HG03354 (cell line): ENCODE results near the gene LMTK2.

ENCODE experiments used
- ATAC-seq: cut with Tn5 transposase; IDR thresholded peaks from one replicate; pipeline ENCODE4 v1.9.1; 2021; ENCODE audit warnings: mild to moderate bottlenecking; ENCODE audit not compliant: unreplicated experiment, poor library complexity, severe bottlenecking

Gene LMTK2

GRCh38 chr7:98134420-98135228 lies 28.0 kb downstream of the LMTK2 start:
- ATAC-seq, result no peak

GRCh38 chr7:98135984-98136383 lies 29.3 kb downstream of the LMTK2 start:
- ATAC-seq, result no peak

DNA sequence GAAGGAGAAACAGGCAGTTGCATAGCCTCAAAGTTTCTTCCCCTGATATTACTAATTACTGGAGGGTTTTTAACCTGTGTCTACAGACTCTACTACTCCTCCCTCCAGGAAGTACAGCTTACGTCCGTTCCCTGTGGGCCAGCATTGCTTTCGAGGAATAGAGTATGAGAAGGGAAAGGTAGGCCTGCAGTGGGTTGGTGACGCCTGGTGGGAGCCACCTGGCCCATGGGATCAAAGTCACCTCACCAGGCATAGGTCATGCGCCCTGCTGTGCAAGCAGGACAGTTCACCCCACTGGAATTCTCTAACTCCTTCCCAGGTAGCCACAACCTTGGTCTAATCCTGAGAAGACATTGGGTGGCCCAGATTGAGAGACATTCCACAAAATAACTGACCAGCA lies 29.8 kb downstream of the LMTK2 start:
- no peak for ATAC-seq

DNA sequence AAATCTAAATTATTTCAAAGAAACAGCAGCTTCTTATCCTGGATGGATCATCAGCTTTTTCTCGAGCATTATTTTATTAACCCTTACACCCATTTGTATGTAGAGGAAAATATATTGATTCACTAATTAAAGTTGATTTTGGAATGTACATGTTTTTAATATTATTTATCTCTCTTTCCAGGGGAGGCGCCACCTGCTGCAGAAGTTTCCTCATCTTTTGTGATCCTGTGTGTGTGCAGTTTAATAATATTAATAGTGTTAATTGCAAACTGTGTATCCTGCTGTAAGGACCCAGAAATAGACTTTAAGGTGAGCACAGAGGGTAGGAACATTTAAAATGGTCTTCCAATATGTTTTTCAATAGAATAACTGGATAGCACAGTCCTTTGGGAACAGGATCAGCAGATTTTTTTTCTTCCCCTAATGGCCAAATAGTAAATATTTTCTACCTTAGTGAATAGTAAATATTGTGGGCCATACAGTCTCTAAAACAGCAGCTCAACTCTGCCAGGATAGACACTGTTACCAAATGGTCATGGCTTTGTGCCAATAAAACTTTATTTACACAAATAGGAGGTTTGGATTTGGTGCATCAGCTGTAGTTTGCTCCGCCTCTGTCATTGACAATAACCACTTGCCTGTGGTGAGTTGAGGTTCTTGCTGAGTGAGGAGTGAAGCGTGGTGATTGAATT lies 30.6 kb downstream of the LMTK2 start:
- ATAC-seq, result no peak

DNA sequence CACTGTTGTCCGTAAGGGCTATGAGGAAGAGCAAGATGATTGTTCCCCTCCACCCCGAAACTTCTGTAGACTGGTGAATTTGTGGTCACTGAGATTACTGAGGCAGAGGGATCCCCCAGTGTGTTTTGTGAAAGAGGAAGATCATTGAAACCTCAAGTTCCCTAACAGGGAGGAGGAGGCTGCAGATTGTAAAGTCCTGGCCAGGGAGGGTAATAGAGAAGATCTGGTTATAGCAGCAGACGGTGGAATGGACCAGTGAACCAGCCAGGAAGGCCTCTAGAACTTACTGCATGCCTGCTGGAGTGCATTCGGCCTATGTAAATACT lies 31.1 kb downstream of the LMTK2 start:
- ATAC-seq, result peak; percentile 76

GRCh38 chr7:98138672-98139071 lies 32.0 kb downstream of the LMTK2 start:
- no peak for ATAC-seq

- ATAC-seq, result no peak
Observed at GRCh38 chr7:98142658-98143057, 36.0 kb downstream of the LMTK2 start.

DNA sequence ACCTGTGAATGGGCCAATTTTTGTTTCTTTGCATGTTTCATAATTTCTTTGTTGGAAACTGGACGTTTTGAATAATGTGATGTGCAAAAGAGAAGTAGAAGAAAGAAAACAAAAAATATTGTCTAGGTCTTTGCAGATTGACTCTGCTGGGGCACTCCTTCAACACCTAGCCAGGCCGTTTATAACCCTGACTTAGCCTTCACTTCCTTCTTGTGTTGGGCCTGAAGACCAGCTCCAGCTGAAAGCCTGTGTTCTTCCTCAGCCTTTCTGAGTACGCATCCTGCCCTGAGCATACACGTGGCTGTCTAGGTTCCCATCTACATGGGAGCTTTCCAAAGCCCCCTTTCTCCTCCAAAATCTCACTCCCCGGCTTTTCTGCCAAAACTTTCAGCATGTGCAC lies 41.9 kb downstream of the LMTK2 start:
- ATAC-seq, result no peak

DNA sequence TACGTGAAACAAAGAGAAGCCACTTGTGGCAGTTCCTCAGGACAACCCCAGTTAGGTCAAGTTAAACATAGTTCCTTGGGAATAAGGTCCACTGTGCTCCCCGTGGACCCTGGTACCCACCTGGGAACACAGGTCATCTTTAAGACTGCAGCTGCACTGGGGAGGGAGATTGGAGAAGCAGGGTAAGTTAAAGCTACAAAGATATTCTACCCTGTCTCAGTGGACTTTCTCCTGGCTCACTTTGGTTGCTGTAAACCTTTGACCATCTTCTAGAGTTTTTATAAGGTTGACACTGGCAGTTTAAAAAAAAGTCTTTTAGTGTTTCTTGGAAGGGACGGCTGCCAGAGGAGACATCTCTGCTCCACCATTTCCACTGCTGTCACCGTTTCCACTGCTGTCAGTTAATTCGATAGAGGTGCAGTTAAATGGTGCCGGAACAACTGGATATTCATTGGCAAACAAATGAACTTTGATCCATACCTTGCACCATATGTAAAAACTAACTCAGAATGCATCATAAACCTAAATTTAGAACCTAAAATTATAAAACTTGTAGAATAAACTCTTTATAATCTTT lies 42.5 kb downstream of the LMTK2 start:
- ATAC-seq, result no peak

DNA sequence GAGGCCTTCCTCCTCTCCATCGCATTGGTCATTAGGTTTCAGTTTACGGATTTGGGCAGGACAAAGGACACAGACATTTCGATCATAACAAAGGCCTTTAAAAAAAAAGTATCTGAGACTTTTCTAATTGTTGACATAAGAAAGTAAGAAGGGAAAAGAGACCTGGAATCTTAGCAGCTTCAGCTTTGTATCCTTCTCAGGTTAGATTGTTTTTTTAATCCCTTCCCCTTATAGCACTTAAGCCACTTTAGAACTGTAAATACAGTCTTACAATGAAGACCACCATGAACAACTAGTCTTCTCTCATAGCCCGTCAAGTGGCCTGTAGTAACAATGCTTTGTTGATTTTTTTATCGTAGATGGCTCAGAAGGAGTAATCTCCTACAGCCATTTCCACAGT lies 45.2 kb downstream of the LMTK2 start:
- ATAC-seq, result no peak

- ATAC-seq, result no peak
Observed at GRCh38 chr7:98156700-98157099, 50.0 kb downstream of the LMTK2 start.

GRCh38 chr7:98157761-98158160 lies 51.1 kb downstream of the LMTK2 start:
- ATAC-seq, result no peak

DNA sequence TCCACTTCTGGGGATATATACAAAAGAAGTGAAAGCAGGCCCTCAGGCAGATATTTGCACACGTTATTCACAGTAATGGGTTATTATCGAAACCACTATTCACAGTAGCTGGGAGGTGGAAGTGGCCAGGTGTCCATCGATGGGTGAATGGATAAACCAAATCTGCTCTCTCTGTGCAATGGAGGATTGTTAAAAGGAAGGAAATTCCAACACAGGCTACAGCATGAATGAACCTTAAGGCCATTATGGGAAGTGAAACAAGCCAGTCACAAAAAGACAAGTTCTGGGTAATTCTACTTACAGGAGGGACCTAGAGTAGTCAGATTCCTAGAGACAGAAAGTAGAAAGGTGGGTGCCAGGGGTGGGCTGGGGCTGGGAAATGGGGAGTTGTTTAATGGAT lies 56.1 kb downstream of the LMTK2 start:
- no peak for ATAC-seq

DNA sequence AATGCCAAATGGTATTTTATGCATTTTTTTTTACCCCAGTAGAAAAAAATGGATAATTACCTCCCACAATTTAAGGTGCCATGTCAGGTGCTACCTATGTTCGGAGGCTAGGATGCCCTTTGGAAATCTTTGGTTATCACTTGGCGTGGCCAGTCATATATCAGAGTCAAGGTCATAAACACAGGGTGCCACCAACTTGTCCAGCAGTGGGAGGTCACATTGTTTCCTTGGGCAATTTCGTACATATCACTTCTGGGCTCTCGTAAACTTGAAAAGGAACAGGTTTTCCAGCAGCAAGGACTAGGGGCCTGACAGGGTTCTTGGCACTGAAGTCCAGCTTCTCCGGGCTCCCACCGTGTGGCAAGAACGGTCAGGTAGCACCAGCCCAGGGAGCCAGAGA lies 56.6 kb downstream of the LMTK2 start:
- ATAC-seq, result no peak

- no peak for ATAC-seq
Observed at GRCh38 chr7:98163704-98164494, 57.2 kb downstream of the LMTK2 start.

- peak; percentile 65 for ATAC-seq
Observed at GRCh38 chr7:98165827-98166667, 59.4 kb downstream of the LMTK2 start.

GRCh38 chr7:98166668-98166970 lies 60.0 kb downstream of the LMTK2 start:
- no peak for ATAC-seq

DNA sequence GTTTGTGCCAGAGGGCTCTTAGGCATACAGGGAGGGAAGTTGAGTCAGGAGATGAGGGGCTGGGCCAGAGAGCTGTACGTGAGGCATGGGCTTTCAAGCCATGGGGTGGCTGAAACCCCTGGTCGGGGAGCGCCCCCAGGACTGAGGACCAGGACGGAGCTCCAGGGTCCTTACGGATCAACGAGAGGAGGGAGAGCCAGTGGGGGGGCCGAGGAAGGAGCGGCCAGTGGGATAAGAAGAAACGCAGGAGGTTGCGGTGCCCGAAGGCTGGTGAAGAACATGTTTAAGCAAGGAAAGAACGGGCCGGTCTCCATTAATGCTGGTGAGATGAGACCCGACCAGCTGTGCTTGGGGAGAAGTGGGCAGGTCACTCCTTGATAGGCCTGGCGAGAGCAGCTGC lies 61.0 kb downstream of the LMTK2 start:
- ATAC-seq, result no peak

GRCh38 chr7:98168181-98168903 lies 61.7 kb downstream of the LMTK2 start:
- peak; percentile 79 for ATAC-seq
